Colonic mucosa (tissue), 4 donors: Measurements from ENCODE around the gene TTC9. TPM values are rescaled to one million over a fixed set of nuclear protein-coding genes. Genes with fewer than 3 reads are reported as not detected.
A peak's percentile ranks its signal among the peaks of the same experiment; 100 is the strongest.

Experiments
- DNase-seq: peaks from one replicate; pipeline ENCODE4 v3.0.0-alpha.2; 2020
- H3K27ac ChIP-seq: fragments of 200-600 bp; one replicate; pipeline ENCODE4 v1.8.0; 2021
- H3K27me3 ChIP-seq: fragments of 200-600 bp; one replicate; pipeline ENCODE4 v1.8.0; 2021
- H3K36me3 ChIP-seq: fragments of 200-600 bp; one replicate; pipeline ENCODE4 v1.8.0; 2021
- H3K4me1 ChIP-seq: fragments of 200-600 bp; one replicate; pipeline ENCODE4 v1.8.0; 2021; ENCODE audit warnings: mild to moderate bottlenecking
- H3K4me3 ChIP-seq: fragments of 200-600 bp; one replicate; pipeline ENCODE4 v1.8.0; 2021
- H3K9ac ChIP-seq, 2 donors: one replicate each; pipeline ENCODE4 v1.7.0; 2013; ENCODE audit warnings: control low read depth in 2 of 2, low read depth in 2 of 2, low read length in 2 of 2
- H3K9me3 ChIP-seq: fragments of 200-600 bp; one replicate; pipeline ENCODE4 v1.8.0; 2021
- intact Hi-C: fragments of 100-400 bp; cut with DNase I; formaldehyde crosslinking; loops from one replicate; pipeline ENCODE4 v1.14.1; 2022
- total RNA-seq, 2 donors: library from RNA; stranded (reverse); fragmentation: NEBNext Ultra II Directional in 1 of 2; extraction: Animal tissue kit (Norgen Biotek cat#: 25700) in 1 of 2; gene quantifications; one replicate each; pipeline ENCODE4 v1.2.1, GENCODE V29; 2021
- TF ChIP-seq, protein P1 (sequence below): fragments of 200-600 bp; IDR thresholded peaks from one replicate; pipeline ENCODE4 v1.8.0; 2022; ENCODE audit warnings: antibody characterized with exemption, mild to moderate bottlenecking
- donor health status: healthy.
- donor health status: DM: no; HTN: no; CAD: no.
- donor health status: DM: no; HTN: no; CAD: no.

Gene TTC9
- under 1 TPM; 0.66 to 0.82 TPM for total RNA-seq

- peaks cover 4% of the 10 kb centered on the region for H3K4me1 ChIP-seq
- peak within 1 kb of the TSS; percentile 55 for H3K4me3 ChIP-seq
- no peak within 1 kb of the TSS for H3K27ac ChIP-seq
- peaks cover 8% of the 10 kb centered on the region for H3K27me3 ChIP-seq
- intact Hi-C loops: no loop called here
- peak; percentile 35 for DNase-seq
- TF ChIP-seq, protein P1, sequence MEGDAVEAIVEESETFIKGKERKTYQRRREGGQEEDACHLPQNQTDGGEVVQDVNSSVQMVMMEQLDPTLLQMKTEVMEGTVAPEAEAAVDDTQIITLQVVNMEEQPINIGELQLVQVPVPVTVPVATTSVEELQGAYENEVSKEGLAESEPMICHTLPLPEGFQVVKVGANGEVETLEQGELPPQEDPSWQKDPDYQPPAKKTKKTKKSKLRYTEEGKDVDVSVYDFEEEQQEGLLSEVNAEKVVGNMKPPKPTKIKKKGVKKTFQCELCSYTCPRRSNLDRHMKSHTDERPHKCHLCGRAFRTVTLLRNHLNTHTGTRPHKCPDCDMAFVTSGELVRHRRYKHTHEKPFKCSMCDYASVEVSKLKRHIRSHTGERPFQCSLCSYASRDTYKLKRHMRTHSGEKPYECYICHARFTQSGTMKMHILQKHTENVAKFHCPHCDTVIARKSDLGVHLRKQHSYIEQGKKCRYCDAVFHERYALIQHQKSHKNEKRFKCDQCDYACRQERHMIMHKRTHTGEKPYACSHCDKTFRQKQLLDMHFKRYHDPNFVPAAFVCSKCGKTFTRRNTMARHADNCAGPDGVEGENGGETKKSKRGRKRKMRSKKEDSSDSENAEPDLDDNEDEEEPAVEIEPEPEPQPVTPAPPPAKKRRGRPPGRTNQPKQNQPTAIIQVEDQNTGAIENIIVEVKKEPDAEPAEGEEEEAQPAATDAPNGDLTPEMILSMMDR: no peak
- no peaks in the 10 kb centered on the region for H3K9me3 ChIP-seq
- no peaks in the 10 kb centered on the region for H3K36me3 ChIP-seq
- H3K9ac ChIP-seq: peak within 1 kb of the TSS; percentile 40 to 65
Observed at GRCh38 chr14:70641548-70642302, at the start of gene TTC9. TTC9 (plus strand) TSS chr14:70641916; CDS start chr14:70642130, 214 bp downstream.

DNA sequence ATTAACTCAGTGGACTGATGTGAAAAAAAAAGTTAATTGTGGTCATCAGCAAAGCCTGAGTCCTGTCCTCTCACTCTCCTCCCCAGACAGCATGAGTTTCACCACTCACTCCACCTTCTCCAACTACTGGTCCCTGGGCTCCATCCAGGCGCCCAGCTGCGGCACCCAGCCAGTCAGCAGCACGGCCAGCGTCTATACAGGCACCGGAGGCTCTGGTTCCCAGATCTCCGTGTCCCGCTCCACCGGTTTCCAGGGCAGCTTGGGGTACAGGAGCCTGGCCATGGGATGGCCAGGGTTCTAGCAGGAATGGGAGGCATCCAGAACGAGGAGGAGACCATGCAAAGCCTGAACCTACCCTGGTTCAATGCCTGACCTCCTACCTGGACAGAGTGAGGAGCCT lies 47.3 kb upstream of the TTC9 start:
- peaks cover 10% of the 10 kb centered on the region for H3K36me3 ChIP-seq
- H3K4me3 ChIP-seq: no peak overlapping the region
- no peaks in the 10 kb centered on the region for H3K9me3 ChIP-seq
- DNase-seq: no peak
- H3K4me1 ChIP-seq: peaks cover 2% of the 10 kb centered on the region
- H3K9ac ChIP-seq: no peak overlapping the region
- no peak overlapping the region for H3K27ac ChIP-seq
- intact Hi-C loops: no loop called here
- TF ChIP-seq, protein P1: no peak
- H3K27me3 ChIP-seq: no peaks in the 10 kb centered on the region

DNA sequence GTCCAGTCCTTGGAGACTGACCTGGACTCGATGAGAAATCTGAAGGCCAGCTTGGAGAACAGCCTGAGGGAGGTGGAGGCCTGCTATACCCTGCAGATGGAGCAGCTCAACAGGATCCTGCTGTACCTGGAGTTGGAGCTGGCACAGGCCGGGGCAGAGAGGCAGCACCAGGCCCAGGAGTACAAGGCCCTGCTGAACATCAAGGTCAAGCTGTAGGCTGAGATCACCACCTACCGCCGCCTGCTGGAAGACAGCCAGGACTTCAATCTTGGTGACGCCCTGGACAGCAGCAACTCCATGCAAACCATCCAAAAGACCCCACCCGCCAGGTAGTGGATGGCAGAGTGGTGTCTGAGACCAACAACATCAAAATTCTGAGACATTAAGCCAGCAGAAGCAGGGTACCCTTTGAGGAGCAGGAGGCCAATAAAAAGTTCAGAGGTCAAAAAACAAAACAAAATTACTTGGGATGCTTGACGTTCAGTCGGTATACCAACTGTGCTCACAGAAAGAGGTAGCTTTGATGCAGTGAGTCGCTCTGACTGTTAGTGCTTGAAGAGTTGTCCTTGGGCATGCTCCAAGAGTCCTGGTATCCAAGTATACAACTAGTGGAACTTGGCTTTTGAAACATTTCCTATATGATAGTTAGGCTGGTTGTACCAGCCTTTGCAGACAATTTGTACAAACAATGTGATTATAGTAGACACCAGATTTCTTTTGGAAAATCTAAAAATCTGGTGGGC lies 46.1 kb upstream of the TTC9 start:
- TF ChIP-seq, protein P1: no peak
- no peaks in the 10 kb centered on the region for H3K9me3 ChIP-seq
- H3K36me3 ChIP-seq: peaks cover 4% of the 10 kb centered on the region
- peaks cover 4% of the 10 kb centered on the region for H3K4me1 ChIP-seq
- H3K9ac ChIP-seq: no peak overlapping the region
- H3K27ac ChIP-seq: no peak overlapping the region
- DNase-seq: no peak
- H3K4me3 ChIP-seq: no peak overlapping the region
- intact Hi-C loops: no loop called here
- no peaks in the 10 kb centered on the region for H3K27me3 ChIP-seq

GRCh38 chr14:70597731-70598130 lies 44.0 kb upstream of the TTC9 start:
- TF ChIP-seq, protein P1: no peak
- Histone ChIP-seq H3K4me3 (no peak overlapping the region), H3K9me3 (no peaks in the 10 kb centered on the region), H3K36me3 (peaks cover 4% of the 10 kb centered on the region), H3K27me3 (no peaks in the 10 kb centered on the region), H3K4me1 (peaks cover 4% of the 10 kb centered on the region), H3K27ac (no peak overlapping the region), H3K9ac (no peak overlapping the region)
- DNase-seq: no peak
- intact Hi-C loops: no loop called here

- Histone ChIP-seq H3K36me3 (peaks cover 4% of the 10 kb centered on the region), H3K4me1 (peaks cover 4% of the 10 kb centered on the region), H3K4me3 (peak overlapping the region; percentile 87), H3K27me3 (no peaks in the 10 kb centered on the region), H3K9me3 (no peaks in the 10 kb centered on the region), H3K9ac (no peak overlapping the region), H3K27ac (no peak overlapping the region)
- intact Hi-C loops: no loop called here
- TF ChIP-seq, protein P1: no peak
- no peak for DNase-seq
Observed at GRCh38 chr14:70599345-70599744, 42.4 kb upstream of the TTC9 start.
